Glutamatergic neuron (in vitro differentiated cells): ENCODE results near the gene ROR1. TPM values are rescaled to one million over a fixed set of nuclear protein-coding genes. Genes with fewer than 3 reads are reported as not detected.

Source experiments
- DNase-seq: peaks from one replicate; pipeline ENCODE4 v3.0.0; 2022
- H3K27ac Mint-ChIP-seq: one replicate; pipeline ENCODE4 v1.8.0; 2020; ENCODE audit warnings: mild to moderate bottlenecking, mixed read lengths, inconsistent platforms; ENCODE audit not compliant: unreplicated experiment
- H3K27me3 Mint-ChIP-seq: one replicate; pipeline ENCODE4 v1.8.0; 2020; ENCODE audit warnings: mild to moderate bottlenecking, moderate library complexity, mixed read lengths, inconsistent platforms; ENCODE audit not compliant: unreplicated experiment
- H3K36me3 Mint-ChIP-seq: one replicate; pipeline ENCODE4 v1.8.0; 2020; ENCODE audit warnings: mild to moderate bottlenecking, mixed read lengths, inconsistent platforms; ENCODE audit not compliant: unreplicated experiment
- H3K4me1 Mint-ChIP-seq: one replicate; pipeline ENCODE4 v1.8.0; 2020; ENCODE audit warnings: mild to moderate bottlenecking, low read depth, mixed read lengths, inconsistent platforms; ENCODE audit not compliant: unreplicated experiment
- H3K4me3 Mint-ChIP-seq: one replicate; pipeline ENCODE4 v1.8.0; 2020; ENCODE audit warnings: mild to moderate bottlenecking, mixed read lengths, inconsistent platforms; ENCODE audit not compliant: unreplicated experiment
- H3K9me3 Mint-ChIP-seq: one replicate; pipeline ENCODE4 v1.8.0; 2020; ENCODE audit warnings: mild to moderate bottlenecking, moderate library complexity, mixed read lengths, inconsistent platforms; ENCODE audit not compliant: unreplicated experiment
- total RNA-seq: library from RNA; stranded (reverse); fragmentation: NEBNext Ultra II Directional; extraction: Animal tissue kit (Norgen Biotek cat#: 25700); gene quantifications from one replicate; pipeline ENCODE4 v1.2.1, GENCODE V29; 2021; ENCODE audit not compliant: unreplicated experiment
- TF ChIP-seq, protein P1 (sequence below): fragments of 200-600 bp; sonication (generic); IDR thresholded peaks from one replicate; pipeline ENCODE4 v1.5.0; 2021; ENCODE audit not compliant: partially characterized antibody, unreplicated experiment

ROR1 gene
- total RNA-seq, 1 donor from 2014 or later: 11.3 TPM

DNA sequence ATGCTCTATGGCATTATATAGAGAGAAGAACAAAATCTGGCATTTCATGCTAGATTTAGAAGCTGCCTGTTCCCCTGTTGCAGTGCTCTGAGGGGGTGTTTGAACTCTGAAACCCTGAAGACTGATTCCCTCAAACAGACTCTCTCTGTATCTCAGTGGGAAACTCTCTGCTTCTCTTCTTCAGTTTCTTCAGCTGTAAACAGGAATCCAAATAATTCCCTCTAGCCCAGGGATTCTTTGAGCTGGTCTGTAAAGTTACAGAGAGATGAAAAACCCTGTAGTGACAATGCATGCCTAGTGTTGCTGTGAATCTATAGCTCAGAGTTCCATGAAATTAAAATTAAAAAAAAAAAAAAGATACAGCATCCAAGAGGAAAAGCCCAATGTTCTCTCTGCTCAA, 17.0 kb upstream of the ROR1 start:
- Mint-ChIP-seq H3K36me3 (no peaks in the 10 kb centered on the region), H3K27ac (no peak overlapping the region), H3K27me3 (peaks cover 1% of the 10 kb centered on the region), H3K9me3 (no peaks in the 10 kb centered on the region), H3K4me3 (no peak overlapping the region), H3K4me1 (peaks cover 2% of the 10 kb centered on the region)
- TF ChIP-seq, protein P1, sequence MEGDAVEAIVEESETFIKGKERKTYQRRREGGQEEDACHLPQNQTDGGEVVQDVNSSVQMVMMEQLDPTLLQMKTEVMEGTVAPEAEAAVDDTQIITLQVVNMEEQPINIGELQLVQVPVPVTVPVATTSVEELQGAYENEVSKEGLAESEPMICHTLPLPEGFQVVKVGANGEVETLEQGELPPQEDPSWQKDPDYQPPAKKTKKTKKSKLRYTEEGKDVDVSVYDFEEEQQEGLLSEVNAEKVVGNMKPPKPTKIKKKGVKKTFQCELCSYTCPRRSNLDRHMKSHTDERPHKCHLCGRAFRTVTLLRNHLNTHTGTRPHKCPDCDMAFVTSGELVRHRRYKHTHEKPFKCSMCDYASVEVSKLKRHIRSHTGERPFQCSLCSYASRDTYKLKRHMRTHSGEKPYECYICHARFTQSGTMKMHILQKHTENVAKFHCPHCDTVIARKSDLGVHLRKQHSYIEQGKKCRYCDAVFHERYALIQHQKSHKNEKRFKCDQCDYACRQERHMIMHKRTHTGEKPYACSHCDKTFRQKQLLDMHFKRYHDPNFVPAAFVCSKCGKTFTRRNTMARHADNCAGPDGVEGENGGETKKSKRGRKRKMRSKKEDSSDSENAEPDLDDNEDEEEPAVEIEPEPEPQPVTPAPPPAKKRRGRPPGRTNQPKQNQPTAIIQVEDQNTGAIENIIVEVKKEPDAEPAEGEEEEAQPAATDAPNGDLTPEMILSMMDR: no peak
- DNase-seq: no peak

DNA sequence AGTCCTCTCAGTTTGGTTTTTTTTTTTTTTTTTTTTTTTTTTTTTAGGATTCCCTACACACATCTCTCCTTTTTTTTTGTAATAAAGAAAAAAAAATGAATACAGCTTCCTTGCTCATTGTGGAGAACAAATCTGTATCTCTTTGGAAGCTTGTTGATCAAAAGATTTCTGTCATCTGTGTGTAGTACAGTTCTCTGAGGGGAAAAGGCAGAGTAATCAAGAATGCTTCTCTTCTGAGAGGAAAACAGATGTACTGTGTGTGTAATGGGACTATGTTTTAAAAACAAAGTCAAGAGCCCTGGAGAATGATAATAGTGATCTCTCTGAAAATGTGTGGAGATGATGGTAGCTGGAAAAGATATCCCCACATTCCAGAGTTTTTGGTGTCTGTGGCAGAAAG, 16.5 kb upstream of the ROR1 start:
- Mint-ChIP-seq H3K9me3 (no peaks in the 10 kb centered on the region), H3K4me3 (no peak overlapping the region)

DNA sequence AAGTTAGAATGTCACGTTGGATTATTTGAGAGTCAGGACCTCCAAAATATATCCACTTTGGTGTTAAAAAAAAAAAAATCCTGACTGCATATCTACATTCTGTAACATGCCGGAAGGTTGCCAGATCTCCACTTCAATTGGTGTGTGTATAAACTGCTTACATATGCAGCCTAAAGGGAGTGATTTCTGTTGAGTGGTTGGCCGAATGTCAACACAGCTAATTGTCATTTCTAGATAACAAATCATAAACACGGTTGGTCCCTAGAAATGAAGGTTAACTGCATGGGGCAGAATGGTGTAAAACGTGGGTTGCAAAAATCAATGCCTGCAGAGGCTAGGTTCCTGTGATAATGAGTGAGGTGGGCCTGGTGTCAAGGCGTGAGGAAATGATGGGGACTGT, 15.0 kb upstream of the ROR1 start:
- H3K9me3 Mint-ChIP-seq: peaks cover 2% of the 10 kb centered on the region
- H3K27ac Mint-ChIP-seq: no peak overlapping the region
- TF ChIP-seq, protein P1: no peak
- no peak for DNase-seq
- no peak overlapping the region for H3K4me3 Mint-ChIP-seq
- peaks cover 1% of the 10 kb centered on the region for H3K27me3 Mint-ChIP-seq
- H3K4me1 Mint-ChIP-seq: peaks cover 2% of the 10 kb centered on the region
- no peaks in the 10 kb centered on the region for H3K36me3 Mint-ChIP-seq

More for the DNA sequence above, 16.5 kb upstream of the ROR1 start:
- TF ChIP-seq, protein P1: no peak
- H3K36me3 Mint-ChIP-seq: no peaks in the 10 kb centered on the region
- H3K4me1 Mint-ChIP-seq: peaks cover 2% of the 10 kb centered on the region
- H3K27me3 Mint-ChIP-seq: peaks cover 1% of the 10 kb centered on the region
- DNase-seq: no peak
- no peak overlapping the region for H3K27ac Mint-ChIP-seq

DNA sequence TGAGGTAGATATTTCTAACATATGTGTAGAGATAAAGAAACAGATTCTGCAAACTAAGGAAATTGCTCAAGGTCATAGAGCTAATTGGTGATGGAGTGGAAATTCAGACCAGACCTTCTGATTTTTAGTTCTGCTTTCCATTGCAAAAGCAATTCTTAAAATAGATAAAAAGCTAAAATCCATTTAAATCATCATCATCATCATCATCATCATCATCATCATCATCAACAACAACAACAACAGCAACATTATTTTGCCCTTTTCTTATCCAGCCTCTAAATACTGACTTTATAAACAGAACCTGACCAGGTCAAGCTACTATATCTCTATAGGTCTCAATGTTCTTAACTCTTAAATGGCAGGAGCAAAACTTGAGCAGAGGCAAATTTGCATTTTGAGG, 14.0 kb upstream of the ROR1 start:
- Mint-ChIP-seq H3K4me3 (no peak overlapping the region), H3K36me3 (no peaks in the 10 kb centered on the region), H3K4me1 (peaks cover 2% of the 10 kb centered on the region), H3K27me3 (no peaks in the 10 kb centered on the region), H3K27ac (no peak overlapping the region), H3K9me3 (peaks cover 2% of the 10 kb centered on the region)
- DNase-seq: no peak
- TF ChIP-seq, protein P1: no peak

GRCh38 chr1:63770381-63770780, 3.4 kb upstream of the ROR1 start:
- H3K9me3 Mint-ChIP-seq: peaks cover 5% of the 10 kb centered on the region
- DNase-seq: no peak
- H3K4me3 Mint-ChIP-seq: no peak overlapping the region
- H3K27me3 Mint-ChIP-seq: peaks cover 5% of the 10 kb centered on the region
- H3K4me1 Mint-ChIP-seq: peaks cover 6% of the 10 kb centered on the region
- TF ChIP-seq, protein P1: no peak
- H3K36me3 Mint-ChIP-seq: peaks cover 8% of the 10 kb centered on the region
- H3K27ac Mint-ChIP-seq: no peak overlapping the region
